RWPE1 (cell line): ENCODE data around the gene RNF39.

Experiments used
- CTCF ChIA-PET: fragments of 350-600 bp; sonication (Branson Sonifier 250); formaldehyde crosslinking; extraction: SDS; loops from one replicate; lab custom pipeline; 2021; lab: Yijun Ruan, JAX
- POLR2A ChIA-PET: fragments of 400-600 bp; formaldehyde crosslinking; extraction: SDS; loops from one replicate; lab custom pipeline; 2020; ENCODE audit warnings: antibody characterized with exemption; ENCODE audit not compliant: low non-redundant PET; lab: Yijun Ruan, JAX
- DNase-seq: peaks from one replicate; pipeline ENCODE4 v3.0.0; 2012; ENCODE audit warnings: low spot score
- H3K27ac ChIP-seq: fragments of 450-650 bp; 2 replicates; pipeline ENCODE4 v1.5.1; 2017
- TF ChIP-seq, protein P1 (sequence below): fragments of 450-650 bp; conservative IDR thresholded peaks from 2 replicates; pipeline ENCODE4 v1.5.1; 2017; ENCODE audit warnings: low read depth, mild to moderate bottlenecking

Gene RNF39

DNA sequence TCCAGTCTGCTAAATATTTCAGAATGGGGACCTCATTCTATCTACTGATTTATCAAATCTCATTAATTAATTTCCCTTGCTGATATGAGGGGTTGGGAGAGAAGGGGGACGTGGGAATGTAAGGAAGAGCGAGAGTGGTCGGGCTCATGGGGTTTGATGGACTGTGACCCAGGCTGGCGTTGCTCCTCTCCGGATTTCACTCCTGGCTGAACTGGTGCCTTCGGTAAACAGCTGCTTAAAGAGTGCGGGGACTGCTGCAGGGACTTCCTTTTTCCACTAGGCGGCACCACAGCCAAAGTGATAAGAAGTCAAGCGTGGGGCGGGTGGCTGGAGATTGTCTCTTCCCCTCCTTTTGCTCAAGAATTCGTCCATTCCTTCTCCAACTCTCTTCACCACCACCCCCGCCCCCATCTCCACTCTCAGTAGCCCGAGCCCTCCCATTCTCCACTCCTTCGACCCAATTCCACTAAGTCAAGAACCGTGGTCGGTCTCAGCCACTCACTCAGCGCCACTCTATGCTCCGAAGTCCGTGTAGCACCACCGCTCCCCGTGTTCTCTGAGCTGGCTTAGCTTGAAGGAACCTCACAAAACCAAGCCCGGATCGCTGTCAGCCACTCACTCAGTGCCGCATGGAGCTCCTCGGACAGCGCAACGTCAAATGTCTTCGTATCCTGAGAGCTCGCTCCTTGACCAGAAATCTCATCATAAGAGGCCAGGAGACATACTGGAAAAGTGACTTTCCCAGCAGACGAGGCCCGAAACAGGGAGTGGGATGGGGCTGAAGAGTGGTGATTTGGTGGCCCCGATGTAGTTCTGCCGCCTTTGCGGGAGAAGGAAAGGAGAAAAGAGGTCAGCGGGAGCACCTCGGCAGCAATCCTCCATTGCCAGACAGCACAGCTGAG, 27.7 kb upstream of the RNF39 start:
- TF ChIP-seq, protein P1, sequence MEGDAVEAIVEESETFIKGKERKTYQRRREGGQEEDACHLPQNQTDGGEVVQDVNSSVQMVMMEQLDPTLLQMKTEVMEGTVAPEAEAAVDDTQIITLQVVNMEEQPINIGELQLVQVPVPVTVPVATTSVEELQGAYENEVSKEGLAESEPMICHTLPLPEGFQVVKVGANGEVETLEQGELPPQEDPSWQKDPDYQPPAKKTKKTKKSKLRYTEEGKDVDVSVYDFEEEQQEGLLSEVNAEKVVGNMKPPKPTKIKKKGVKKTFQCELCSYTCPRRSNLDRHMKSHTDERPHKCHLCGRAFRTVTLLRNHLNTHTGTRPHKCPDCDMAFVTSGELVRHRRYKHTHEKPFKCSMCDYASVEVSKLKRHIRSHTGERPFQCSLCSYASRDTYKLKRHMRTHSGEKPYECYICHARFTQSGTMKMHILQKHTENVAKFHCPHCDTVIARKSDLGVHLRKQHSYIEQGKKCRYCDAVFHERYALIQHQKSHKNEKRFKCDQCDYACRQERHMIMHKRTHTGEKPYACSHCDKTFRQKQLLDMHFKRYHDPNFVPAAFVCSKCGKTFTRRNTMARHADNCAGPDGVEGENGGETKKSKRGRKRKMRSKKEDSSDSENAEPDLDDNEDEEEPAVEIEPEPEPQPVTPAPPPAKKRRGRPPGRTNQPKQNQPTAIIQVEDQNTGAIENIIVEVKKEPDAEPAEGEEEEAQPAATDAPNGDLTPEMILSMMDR: peak; percentile 90
- peak overlapping the region; percentile 38 for H3K27ac ChIP-seq
- ChIA-PET POLR2A (no interaction called here), CTCF (interaction anchor here (0.5 to 5.0 kb wide), 23 partner anchors 9 to 1107 kb away, joined by 3 to 32 read pairs (median 5); partner anchors contain the start of gene TRIM31)
- DNase-seq: peak; percentile 84

DNA sequence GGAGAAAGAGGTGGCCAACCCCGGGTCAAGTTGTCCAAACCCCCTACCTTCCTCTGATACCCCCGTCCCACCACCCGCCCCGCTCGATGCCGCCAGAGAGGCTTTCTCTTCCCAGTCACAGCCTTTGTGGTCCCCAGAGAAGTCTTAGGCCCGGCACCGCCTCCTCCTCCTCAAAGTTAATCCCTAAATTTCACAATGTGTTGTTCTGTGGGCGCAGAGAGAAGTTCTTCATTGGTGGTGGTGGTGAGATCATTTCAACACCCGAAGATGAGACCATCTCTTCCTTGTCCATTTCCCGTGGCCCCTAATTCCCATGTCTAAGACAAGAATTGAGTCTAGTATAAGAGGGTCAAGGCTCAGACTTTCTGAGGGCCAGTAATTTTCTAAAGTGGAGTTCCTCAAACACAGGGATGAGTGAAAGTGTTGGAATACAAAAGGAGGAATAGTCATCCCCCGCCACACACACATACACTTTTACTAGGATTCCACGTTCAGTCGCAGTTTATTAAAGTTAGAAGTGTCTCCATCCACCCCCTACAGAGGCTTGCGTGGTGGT, 26.9 kb upstream of the RNF39 start:
- CTCF ChIA-PET: interaction anchor here (0.6 to 5.0 kb wide), 16 partner anchors 10 to 472 kb away, joined by 3 to 32 read pairs (median 4); partner anchors contain the start of gene TRIM31
- peak overlapping the region; percentile 73 for H3K27ac ChIP-seq
- DNase-seq: peak; percentile 17
- POLR2A ChIA-PET: interaction anchor here (0.7 to 1.4 kb wide), 2 partner anchors 29 to 42 kb away, joined by 4 to 9 read pairs; partner anchors contain the start of gene POLR1H
- TF ChIP-seq, protein P1: no peak

DNA sequence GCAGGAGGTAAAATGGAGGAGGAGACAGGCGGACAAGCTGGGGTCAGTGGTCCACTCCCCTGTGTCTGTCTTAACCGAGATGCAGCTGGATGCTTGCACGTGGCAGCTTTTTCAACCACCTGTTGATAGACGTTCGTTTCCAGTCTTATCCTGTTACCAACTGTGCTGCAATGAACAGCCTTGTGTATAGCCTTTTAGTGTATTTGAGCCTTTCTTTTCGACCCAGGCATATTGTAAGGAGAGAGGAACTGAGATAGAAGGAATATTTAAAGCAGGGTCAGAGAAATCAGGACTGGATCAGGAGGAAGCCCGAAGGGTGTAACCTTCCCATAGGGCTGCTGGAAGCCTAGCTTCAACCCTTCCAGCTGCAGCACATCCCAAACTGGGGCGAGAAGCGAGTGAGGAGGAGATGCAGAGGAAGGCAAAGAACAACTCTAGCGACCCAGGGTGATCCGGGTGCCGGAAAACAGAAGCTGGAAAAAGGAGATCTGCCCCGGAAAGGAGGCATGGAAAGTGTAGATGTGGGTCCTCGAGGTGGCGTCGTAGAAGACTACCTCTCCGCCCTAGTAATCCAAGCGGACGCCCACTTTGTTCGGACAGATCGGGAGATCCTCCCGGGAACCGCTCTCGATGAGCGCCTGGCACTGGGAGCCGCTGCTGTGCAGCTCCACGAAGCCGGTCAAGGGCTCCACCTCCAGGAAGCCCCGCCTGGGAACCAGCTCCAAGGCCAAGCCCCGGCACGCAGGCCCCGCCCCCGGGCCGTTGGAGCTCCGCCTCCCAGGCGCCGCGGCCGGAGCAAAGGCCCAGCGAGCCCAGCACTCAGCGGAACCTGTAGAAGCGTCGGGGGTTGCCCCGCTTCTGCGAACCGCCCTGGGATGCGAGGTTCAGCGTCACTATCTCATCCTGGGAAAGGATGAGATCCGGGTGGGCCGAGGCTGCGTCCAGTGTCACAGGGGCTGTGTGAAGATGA, 26.2 kb upstream of the RNF39 start:
- CTCF ChIA-PET: interaction anchor here (0.5 to 1.6 kb wide), 4 partner anchors 30 to 254 kb away, joined by 4 to 8 read pairs (median 6); partner anchors contain the start of gene TRIM26
- peak overlapping the region; percentile 73 for H3K27ac ChIP-seq
- POLR2A ChIA-PET: interaction anchor here (0.7 to 1.4 kb wide), 4 partner anchors 27 to 41 kb away, joined by 3 to 9 read pairs (median 4); partner anchors contain the start of genes POLR1H and PPP1R11
- TF ChIP-seq, protein P1: no peak
- peak; percentile 93 for DNase-seq

DNA sequence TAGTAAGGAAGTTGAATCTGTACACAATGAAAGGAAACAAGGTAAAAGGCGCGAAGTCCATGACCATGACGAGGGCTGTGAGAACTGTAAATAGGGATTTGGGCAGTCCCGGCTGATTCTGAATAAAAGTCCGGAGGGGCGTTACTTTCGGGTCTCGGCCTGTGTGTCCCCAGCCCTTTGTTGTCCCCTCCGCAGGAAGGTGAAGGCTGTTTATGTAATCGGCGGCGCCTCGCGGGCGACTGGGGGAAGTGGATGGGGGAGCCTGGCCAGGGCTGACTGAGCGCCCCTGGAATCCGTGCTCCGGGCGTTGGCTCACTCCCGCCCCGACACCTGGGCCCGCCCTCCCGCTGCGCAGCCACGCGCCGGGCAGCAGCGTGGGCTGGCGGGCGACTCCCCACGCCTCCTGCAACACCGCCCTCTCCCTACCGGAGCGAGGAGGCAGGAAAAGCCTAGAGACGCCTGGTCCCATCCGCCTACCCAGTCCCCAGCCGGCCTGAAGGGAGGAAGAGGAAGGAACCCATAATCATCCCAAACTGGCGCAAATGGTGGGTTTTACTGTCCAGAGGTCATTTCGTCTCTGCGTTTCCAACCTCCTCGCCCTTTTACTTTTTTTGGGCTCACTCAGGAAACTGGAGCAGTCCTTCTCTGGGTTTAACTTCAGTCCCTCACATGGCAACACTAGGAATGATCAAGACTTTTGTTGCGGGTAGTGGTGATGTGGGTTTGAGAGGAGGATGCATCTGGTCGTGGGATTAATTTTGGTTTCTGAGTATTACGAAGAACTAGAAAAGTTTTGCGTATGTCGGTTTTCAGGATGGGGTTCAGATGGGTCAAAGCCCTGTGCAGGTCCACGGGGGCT, 25.2 kb upstream of the RNF39 start:
- CTCF ChIA-PET: interaction anchor here (0.5 to 1.6 kb wide), 3 partner anchors 30 to 112 kb away, joined by 4 to 8 read pairs (median 6); partner anchors contain the start of gene TRIM26
- peak; percentile 74 for DNase-seq
- H3K27ac ChIP-seq: peak overlapping the region; percentile 73
- POLR2A ChIA-PET: interaction anchor here (1.2 to 1.4 kb wide), 3 partner anchors 26 to 40 kb away, joined by 3 to 9 read pairs (median 5); partner anchors contain the start of genes POLR1H and PPP1R11
- TF ChIP-seq, protein P1: no peak

DNA sequence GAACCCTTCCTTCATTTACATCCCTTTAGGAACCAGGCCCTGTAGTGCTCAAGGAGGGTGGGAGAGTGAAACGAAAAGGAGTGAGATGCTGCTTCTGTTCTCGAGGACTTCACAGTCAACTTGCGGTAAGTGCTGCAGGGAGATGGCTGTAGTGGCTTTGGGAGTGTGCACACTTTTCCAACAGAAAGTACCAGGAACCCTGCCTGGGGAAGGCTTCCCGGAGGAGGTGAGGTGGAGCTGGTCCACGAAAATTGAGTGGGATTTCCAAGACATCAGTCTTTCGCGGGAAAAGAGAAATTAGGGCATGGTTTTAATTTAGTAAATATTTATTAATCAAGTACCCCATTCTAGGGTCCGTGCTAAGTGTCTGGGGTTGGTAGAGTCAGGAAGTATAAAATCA, 24.6 kb upstream of the RNF39 start:
- TF ChIP-seq, protein P1: no peak
- ChIA-PET POLR2A (no interaction called here), CTCF (interaction anchor here (0.6 to 1.1 kb wide), 2 partner anchors 24 to 70 kb away, joined by 3 to 4 read pairs; no protein-coding TSS in a partner anchor)
- no peak overlapping the region for H3K27ac ChIP-seq
- DNase-seq: no peak
